Lung (tissue), 12 donors: ENCODE data around the gene HS6ST2. TPM values are rescaled to one million over a fixed set of nuclear protein-coding genes. Genes with fewer than 3 reads are reported as not detected.

ENCODE experiments used
- ATAC-seq: fragments of 200-7000 bp; cut with Tn5 transposase; one replicate; pipeline ENCODE4 v1.9.1; 2020; ENCODE audit warnings: moderate number of reproducible peaks; ENCODE audit not compliant: insufficient read depth, low FRiP score
- DNase-seq, 3 donors: peaks; one replicate each; pipeline ENCODE4 v3.0.0-alpha.2; 2013 to 2017
- H3K27ac ChIP-seq, 2 donors: one replicate each; pipeline ENCODE4 v1.5.1; 2013; ENCODE audit warnings: mild to moderate bottlenecking in 2 of 2, moderate library complexity in 2 of 2, control low read depth in 1 of 2, inconsistent platforms in 1 of 2, low read depth in 1 of 2, low read length in 1 of 2
- H3K27me3 ChIP-seq, 3 donors: one replicate each; pipeline ENCODE4 v1.5.1; 2013; ENCODE audit warnings: low read length in 2 of 3; ENCODE audit not compliant: control insufficient read depth in 3 of 3, insufficient read depth in 3 of 3
- H3K36me3 ChIP-seq, 4 donors: one replicate each; pipeline ENCODE4 v1.5.1; 2013; ENCODE audit warnings: low read length in 4 of 4, mild to moderate bottlenecking in 1 of 4, moderate library complexity in 1 of 4; ENCODE audit not compliant: control insufficient read depth in 4 of 4, insufficient read depth in 4 of 4
- H3K4me1 ChIP-seq, 5 donors: one replicate each; pipeline ENCODE4 v1.5.1; 2013; ENCODE audit warnings: low read length in 5 of 5, mild to moderate bottlenecking in 2 of 5, moderate library complexity in 1 of 5; ENCODE audit not compliant: control insufficient read depth in 5 of 5, insufficient read depth in 5 of 5
- H3K4me3 ChIP-seq: one replicate; pipeline ENCODE4 v1.5.1; 2013; ENCODE audit warnings: mild to moderate bottlenecking, control low read depth, moderate library complexity
- H3K9ac ChIP-seq, 2 donors: one replicate each; pipeline ENCODE4 v1.5.1; 2013; ENCODE audit warnings: low read length in 2 of 2, control low read depth in 1 of 2; ENCODE audit not compliant: insufficient read depth in 1 of 2
- H3K9me3 ChIP-seq, 4 donors: one replicate each; pipeline ENCODE4 v1.5.1; 2013; ENCODE audit warnings: low read length in 3 of 4, mild to moderate bottlenecking in 1 of 4, moderate library complexity in 1 of 4; ENCODE audit not compliant: control insufficient read depth in 4 of 4, insufficient read depth in 3 of 4
- CTCF ChIP-seq: IDR thresholded peaks from 2 replicates; pipeline ENCODE4 v1.5.1; 2012; ENCODE audit warnings: mild to moderate bottlenecking; ENCODE audit errors: control extremely low read depth, extremely low read depth
- WGBS, 2 donors: extraction: QIAGEN DNeasy Blood & Tissue Kit; methylation state at CpG; one replicate each; pipeline ENCODE4 v1.1.7; 2013; 5-methylcytosine and 5-hydroxymethylcytosine counted together
- polyA plus RNA-seq, 2 donors: library from polyadenylated mRNA; stranded (reverse); fragments of 200-250 nt; gene quantifications; one replicate each; pipeline ENCODE4 v1.2.1, GENCODE V29; 2013
- total RNA-seq, 2 donors: library from RNA; depleted of rRNA in 1 of 2; stranded (reverse); fragments of >200 nt in 1 of 2; gene quantifications; one replicate each; pipeline ENCODE4 v1.2.1, GENCODE V29; 2014 to 2021
- donor health status: control.
- donor health status: control.
- donor health status: Bipolar disorder and iron deficiency.
- donor health status: healthy.
- donor health status: DM: yes; HTN: yes; CAD: no.

Gene HS6ST2
- total and polyA plus RNA-seq, 4 donors: 0.28 to 14.3 (median 2.2) TPM

GRCh38 chrX:132862562-132862961 lies 95.9 kb downstream of the HS6ST2 start:
- DNase-seq: no peak
- WGBS, 2 donors: 67 to 75% methylated on average over 3 of the region's 3 CpGs

GRCh38 chrX:132861076-132861475 lies 97.4 kb downstream of the HS6ST2 start:
- ATAC-seq: no peak
- Histone ChIP-seq H3K27ac (no peak overlapping the region), H3K36me3 (no peaks in the 10 kb centered on the region), H3K4me1 (no peaks in the 10 kb centered on the region), H3K27me3 (peaks cover 0 to 4% (median 2%) of the 10 kb centered on the region in 3 donors), H3K9ac (no peak overlapping the region), H3K4me3 (no peak overlapping the region), H3K9me3 (no peaks in the 10 kb centered on the region)
- DNase-seq: no peak
- 69 to 86% methylated on average over 3 of the region's 3 CpGs for WGBS, 2 donors
- TF ChIP-seq CTCF: no peak

More at GRCh38 chrX:132862562-132862961, 95.9 kb downstream of the HS6ST2 start:
- Histone ChIP-seq H3K9me3 (no peaks in the 10 kb centered on the region), H3K36me3 (no peaks in the 10 kb centered on the region), H3K9ac (no peak overlapping the region), H3K27ac (no peak overlapping the region), H3K4me3 (no peak overlapping the region), H3K4me1 (no peaks in the 10 kb centered on the region), H3K27me3 (peaks cover 0 to 4% (median 2%) of the 10 kb centered on the region in 3 donors)
- ATAC-seq: no peak
- no peak for TF ChIP-seq CTCF

GRCh38 chrX:132860200-132860599 lies 98.2 kb downstream of the HS6ST2 start:
- H3K4me1 ChIP-seq: no peaks in the 10 kb centered on the region
- no peak for TF ChIP-seq CTCF
- no peak overlapping the region for H3K27ac ChIP-seq
- DNase-seq (no peak), ATAC-seq (no peak)
- no peaks in the 10 kb centered on the region for H3K36me3 ChIP-seq
- no peaks in the 10 kb centered on the region for H3K9me3 ChIP-seq
- peaks cover 0 to 4% (median 2%) of the 10 kb centered on the region in 3 donors for H3K27me3 ChIP-seq
- no peak overlapping the region for H3K4me3 ChIP-seq
- H3K9ac ChIP-seq: no peak overlapping the region

GRCh38 chrX:132858018-132858417 lies 100.4 kb downstream of the HS6ST2 start:
- Histone ChIP-seq H3K9me3 (no peaks in the 10 kb centered on the region), H3K27ac (no peak overlapping the region), H3K4me1 (no peaks in the 10 kb centered on the region), H3K27me3 (peaks cover 0 to 7% (median 4%) of the 10 kb centered on the region in 3 donors), H3K36me3 (no peaks in the 10 kb centered on the region), H3K9ac (no peak overlapping the region), H3K4me3 (no peak overlapping the region)
- TF ChIP-seq CTCF: no peak
- ATAC-seq (peak; percentile 17), DNase-seq (no peak)
